HepG2 (cell line): ENCODE data around the gene DDRGK1. TPM values are rescaled to one million over a fixed set of nuclear protein-coding genes. Genes with fewer than 3 reads are reported as not detected.
"Not testable (repeated sequence)": the region's sequence is repeated elsewhere in the genome, so short reads cannot be mapped to it uniquely, and the experiment has no call there.

Experiments used
- ATAC-seq: fragments of 200-7000 bp; cut with Tn5 transposase; 3 replicates; pipeline ENCODE4 v1.9.1; 2020; ENCODE audit warnings: mild to moderate bottlenecking, moderate library complexity
- BruUV-seq: library from RNA; stranded (reverse); fragments of 400-500 nt; replicated peaks from 2 replicates; lab custom pipeline; 2021; lab: Mats Ljungman, UMichigan
- CTCF ChIA-PET: fragments of 300-600 bp; formaldehyde crosslinking; extraction: SDS; loops from one replicate; lab custom pipeline; 2021; ENCODE audit warnings: low total read pairs, inconsistent platforms, low intra/inter-chr PET ratio; lab: Yijun Ruan, JAX
- POLR2A ChIA-PET: fragments of 350-600 bp; sonication (Branson Sonifier 250); formaldehyde crosslinking; loops from one replicate; lab custom pipeline; 2020; ENCODE audit warnings: antibody characterized with exemption, inconsistent platforms; lab: Yijun Ruan, JAX
- DNase-seq: peaks from one replicate; pipeline ENCODE4 v3.0.0-alpha.2; 2015; ENCODE audit warnings: low spot score
- FAIRE-seq: peaks from 3 replicates; lab custom pipeline; 2011; peaks lifted over from hg19 to GRCh38; lab: Jason Lieb, UNC
- H2AFZ ChIP-seq: one replicate; pipeline ENCODE4 v1.6.1; 2011; ENCODE audit warnings: low read length, inconsistent platforms
- H3K27ac ChIP-seq: fragments of 300-600 bp; 3 replicates; pipeline ENCODE4 v1.8.0; 2011; ENCODE audit warnings: mixed run types, mild to moderate bottlenecking, mixed read lengths, low read length, inconsistent platforms; ENCODE audit not compliant: insufficient read depth; ENCODE audit errors: extremely low read length
- H3K27me3 ChIP-seq, 2 experiments: fragments of 200-600 bp in 1 of 2; 2 replicates in 1 of 2; 3 replicates in 1 of 2; pipeline versions ENCODE4 v1.6.0 to v1.8.0; 2011; ENCODE audit warnings: low read length in 2 of 2, mild to moderate bottlenecking in 2 of 2, moderate library complexity in 2 of 2, inconsistent platforms in 1 of 2; ENCODE audit not compliant: insufficient read depth in 2 of 2, control insufficient read depth in 1 of 2
- H3K36me3 ChIP-seq, 2 experiments: fragments of 200-600 bp in 1 of 2; replicated peaks in 1 of 2; 2 replicates in 1 of 2; 3 replicates in 1 of 2; pipeline versions ENCODE4 v1.5.1 to v1.8.0; 2011; ENCODE audit warnings: low read length in 2 of 2, inconsistent platforms in 1 of 2; ENCODE audit not compliant: insufficient read depth in 2 of 2, control insufficient read depth in 1 of 2
- H3K4me1 ChIP-seq: 2 replicates; pipeline ENCODE4 v1.5.1; 2012; ENCODE audit warnings: low read length, inconsistent platforms; ENCODE audit not compliant: insufficient read depth
- H3K4me2 ChIP-seq: 2 replicates; pipeline ENCODE4 v1.6.0; 2011; ENCODE audit warnings: low read depth, low read length, inconsistent platforms
- H3K4me3 ChIP-seq, 3 experiments: fragments of 200-600 bp in 1 of 3; sonication (generic), shearing (Covaris generic) in 1 of 3; replicated peaks in 1 of 3; 2 replicates each; pipeline ENCODE4 v1.5.1; 2011 to 2016; ENCODE audit warnings: low read length in 3 of 3, inconsistent platforms in 2 of 3, low read depth in 2 of 3, mild to moderate bottlenecking in 2 of 3, control low read depth in 1 of 3, mixed read lengths in 1 of 3; ENCODE audit not compliant: insufficient read depth in 1 of 3
- H3K79me2 ChIP-seq: one replicate; pipeline ENCODE4 v1.6.1; 2011; ENCODE audit warnings: low read length, inconsistent platforms; ENCODE audit not compliant: insufficient read depth
- H3K9ac ChIP-seq: 2 replicates; pipeline ENCODE4 v1.6.0; 2011; ENCODE audit warnings: mild to moderate bottlenecking, low read depth, low read length, inconsistent platforms; ENCODE audit not compliant: insufficient read depth
- H3K9me3 ChIP-seq: 2 replicates; pipeline ENCODE4 v1.5.1; 2012; ENCODE audit warnings: mild to moderate bottlenecking, low read length
- H4K20me1 ChIP-seq: 2 replicates; pipeline ENCODE4 v1.6.0; 2011; ENCODE audit warnings: inconsistent platforms, mild to moderate bottlenecking, low read length, moderate library complexity; ENCODE audit not compliant: insufficient read depth
- AGO2 ChIP-seq: fragments of 200-400 bp; formaldehyde crosslinking; optimal IDR thresholded peaks from 2 replicates; pipeline ENCODE3; 2017; ENCODE audit warnings: mild to moderate bottlenecking, low read depth, low read length, moderate library complexity
- EP300 ChIP-seq, 3 experiments: sonication (generic) in 1 of 3; formaldehyde crosslinking in 1 of 3; IDR thresholded peaks; 2 replicates each; pipeline versions ENCODE4 v1.5.1 to v1.6.1; 2011 to 2020; ENCODE audit warnings: low read depth in 2 of 3, low read length in 2 of 3, borderline replicate concordance in 1 of 3, improper control_type of control experiment in 1 of 3, mild to moderate bottlenecking in 1 of 3, missing genetic modification reagents in 1 of 3, moderate library complexity in 1 of 3
- HDAC2 ChIP-seq: sonication (generic); formaldehyde crosslinking; IDR thresholded peaks from 2 replicates; pipeline ENCODE4 v1.4.0; 2020; ENCODE audit warnings: missing genetic modification reagents
- IKZF1 ChIP-seq: fragments of 450-650 bp; IDR thresholded peaks from 2 replicates; pipeline ENCODE4 v1.7.1; 2016
- KLF11 ChIP-seq: IDR thresholded peaks from 2 replicates; pipeline ENCODE4 v1.6.1; 2016; ENCODE audit warnings: missing compliant biosample characterization
- NFKBIZ ChIP-seq: IDR thresholded peaks from 2 replicates; pipeline ENCODE4 v1.6.1; 2018; ENCODE audit warnings: missing genetic modification reagents, missing compliant biosample characterization
- NFYB ChIP-seq: sonication (generic); formaldehyde crosslinking; IDR thresholded peaks from 2 replicates; pipeline ENCODE4 v1.4.0; 2020; ENCODE audit warnings: missing genetic modification reagents
- PCBP2 ChIP-seq: fragments of 200-400 bp; formaldehyde crosslinking; optimal IDR thresholded peaks from 2 replicates; pipeline ENCODE3; 2018; ENCODE audit warnings: low read length, low read depth; ENCODE audit not compliant: poor library complexity, severe bottlenecking
- POLR2A ChIP-seq, 2 experiments: IDR thresholded peaks; 2 replicates each; pipeline ENCODE4 v1.6.1; 2011; ENCODE audit warnings: low read depth in 2 of 2, low read length in 2 of 2, mild to moderate bottlenecking in 1 of 2, moderate library complexity in 1 of 2; ENCODE audit not compliant: insufficient read depth in 1 of 2
- TBL1XR1 ChIP-seq: fragments of 150-350 bp; IDR thresholded peaks from 2 replicates; pipeline ENCODE4 v1.6.1; 2014; ENCODE audit warnings: borderline replicate concordance, low read length; ENCODE audit not compliant: partially characterized antibody
- ZNF121 ChIP-seq: sonication (generic); formaldehyde crosslinking; IDR thresholded peaks from 2 replicates; pipeline ENCODE4 v1.5.0; 2020; ENCODE audit warnings: mild to moderate bottlenecking, missing genetic modification reagents
- ZNF629 ChIP-seq: sonication (generic); formaldehyde crosslinking; conservative IDR thresholded peaks from 2 replicates; pipeline ENCODE4 v1.5.0; 2020; ENCODE audit warnings: missing genetic modification reagents
- ZNF775 ChIP-seq: sonication (generic); formaldehyde crosslinking; IDR thresholded peaks from 2 replicates; pipeline ENCODE4 v1.4.0; 2020; ENCODE audit warnings: missing genetic modification reagents, mild to moderate bottlenecking, moderate library complexity, borderline replicate concordance
- ZNF841 ChIP-seq: sonication (generic); formaldehyde crosslinking; IDR thresholded peaks from 2 replicates; pipeline ENCODE4 v1.8.1; 2023; ENCODE audit warnings: missing genetic modification reagents, borderline replicate concordance
- WGBS: methylation state at CpG from one replicate; pipeline ENCODE4 v1.1.6; 2017; ENCODE audit warnings: low lambda C conversion rate; 5-methylcytosine and 5-hydroxymethylcytosine counted together
- in situ Hi-C: cut with HindIII; loops from 2 replicates; pipeline ENCODE4 v1.10.0; 2017; ENCODE audit warnings: low pct_unique_long_range_greater_than_20kb; ENCODE audit not compliant: extremely low pct_ligation_motif_present
- intact Hi-C: fragments of 100-400 bp; cut with micrococcal nuclease; formaldehyde crosslinking; loops from one replicate; pipeline ENCODE4 v1.10.0; 2022; ENCODE audit not compliant: unreplicated experiment
- polyA plus RNA-seq, 8 experiments: library from polyadenylated mRNA; depleted of rRNA in 3 of 8; stranded (reverse) in 7 of 8; unstranded in 1 of 8; fragments of >200 nt; fragmentation: Illumina TruSeq in 4 of 8; extraction: Trizol in 4 of 8; gene quantifications; 2 replicates each; pipeline versions ENCODE4 v1.2.1 to v1.2.3, GENCODE V29; 2011 to 2016; ENCODE audit warnings: low read depth in 4 of 8, missing spikeins in 1 of 8, mixed read lengths in 1 of 8; ENCODE audit not compliant: insufficient read depth in 1 of 8
- total RNA-seq, 5 experiments: library from RNA; depleted of rRNA; stranded (reverse); fragments of >200 nt; fragmentation: Illumina TruSeq; extraction: Trizol; gene quantifications; 2 replicates each; pipeline ENCODE4 v1.2.3, GENCODE V29; 2016; ENCODE audit warnings: low read depth in 1 of 5
- TF ChIP-seq, protein P1 (sequence below): sonication (generic); formaldehyde crosslinking; IDR thresholded peaks from 2 replicates; pipeline ENCODE4 v1.5.0; 2020; ENCODE audit warnings: missing genetic modification reagents
- TF ChIP-seq, protein P2 (sequence below): sonication (generic); formaldehyde crosslinking; IDR thresholded peaks from 2 replicates; pipeline ENCODE4 v1.9.0; 2021; ENCODE audit warnings: missing genetic modification reagents, borderline replicate concordance

Gene DDRGK1
- total and polyA plus RNA-seq, 2 of the 13 experiments (the other 11 are each of a cell fraction or from before 2014, with no cell fraction given), result 96.7 to 149 TPM

DNA sequence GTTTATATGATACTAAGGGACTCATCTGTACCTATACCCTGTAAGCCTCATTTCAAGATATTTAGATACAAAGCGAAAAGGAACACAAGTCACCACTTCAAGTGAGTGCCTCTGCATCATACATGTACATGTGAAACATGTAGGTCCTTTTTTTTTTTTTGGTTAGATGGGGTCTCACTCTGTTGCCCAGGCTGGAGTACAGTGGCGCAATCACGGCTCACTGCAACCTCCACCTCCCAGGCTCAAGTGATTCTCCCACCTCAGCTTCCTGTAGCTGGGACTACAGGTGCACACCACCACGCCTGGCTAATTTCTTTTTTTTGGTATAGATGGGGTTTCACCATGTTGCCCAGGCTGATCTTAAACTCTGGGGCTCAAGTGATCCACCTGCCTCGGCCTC lies 22.1 kb downstream of the DDRGK1 start:
- H3K79me2 ChIP-seq, CTCF ChIA-PET, BruUV-seq, H4K20me1 ChIP-seq, ATAC-seq, H3K9me3 ChIP-seq, H2AFZ ChIP-seq, FAIRE-seq, H3K4me3 ChIP-seq, H3K36me3 ChIP-seq, intact Hi-C loops, H3K9ac ChIP-seq, H3K4me2 ChIP-seq, H3K27ac ChIP-seq, H3K27me3 ChIP-seq, in situ Hi-C loops, H3K4me1 ChIP-seq, DNase-seq: not testable (repeated sequence)
- POLR2A ChIA-PET, result interaction anchor here (1.2 kb wide), 1 partner anchor 21 kb away, joined by 3 read pairs; no protein-coding TSS in a partner anchor
- TF ChIP-seq ZNF121 (peak; percentile 95), AGO2 (peak; percentile 41), POLR2A (IDR thresholded peaks at IDR 0.05; ENCODE audit: insufficient read depth in 1 of 2, low read depth in 2 of 2, low read length in 2 of 2) (0 out of 4 replicates have a peak, but pooled peaks of 1 of the 2 experiments have one; percentile 16)
- 96% methylated on average over 5 of the region's 5 CpGs for WGBS

DNA sequence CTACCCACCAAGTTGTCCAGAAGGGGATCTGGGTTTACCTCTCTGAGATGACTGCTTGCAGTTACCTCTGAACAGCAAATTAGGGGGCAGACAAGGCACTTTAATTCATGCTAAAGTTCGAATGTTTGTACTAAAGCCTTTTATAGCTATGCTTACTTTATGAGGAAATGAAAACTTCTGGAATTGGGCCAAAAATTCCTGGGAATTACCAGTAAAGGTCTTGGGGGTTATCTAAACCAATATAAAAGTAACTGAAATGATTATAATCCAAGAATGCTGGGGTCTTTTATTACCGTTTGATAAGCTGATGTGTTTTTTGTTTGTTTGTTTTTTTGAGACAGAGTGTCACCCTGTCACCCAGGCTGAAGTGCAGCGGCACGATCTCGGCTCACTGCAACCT lies 23.2 kb downstream of the DDRGK1 start:
- H3K27ac ChIP-seq, result no peak overlapping the region
- no peaks in the 10 kb centered on the region for H3K9me3 ChIP-seq
- ChIA-PET CTCF (no interaction called here), POLR2A (interaction anchor here (0.8 to 1.2 kb wide), 2 partner anchors 13 to 22 kb away, joined by 3 read pairs; no protein-coding TSS in a partner anchor)
- H3K4me3 ChIP-seq, result no peak overlapping the region
- ATAC-seq (no peak), DNase-seq (no peak), FAIRE-seq (no peak)
- H3K9ac ChIP-seq, result no peak overlapping the region
- BruUV-seq, result no TSS peak
- WGBS, result 88% methylated on average over 5 of the region's 5 CpGs
- no peak overlapping the region for H2AFZ ChIP-seq
- H3K79me2 ChIP-seq, result no peaks in the 10 kb centered on the region
- H3K4me1 ChIP-seq, result peaks cover under 1% of the 10 kb centered on the region
- no peak overlapping the region for H3K4me2 ChIP-seq
- in situ Hi-C loops (no loop called here), intact Hi-C loops (no loop called here)
- H4K20me1 ChIP-seq, result no peaks in the 10 kb centered on the region
- H3K27me3 ChIP-seq, result no peaks in the 10 kb centered on the region
- H3K36me3 ChIP-seq, result no peaks in the 10 kb centered on the region; a peak in 2 of 5 replicates
- no peak for TF ChIP-seq EP300 (IDR thresholded peaks at IDR 0.05; ENCODE audit: low read depth in 2 of 2, low read length in 2 of 2)
- no peak for TF ChIP-seq EP300 (CRISPR knock-in tag; IDR thresholded peaks at IDR 0.05; ENCODE audit: borderline replicate concordance)
- TF ChIP-seq ZNF841 (CRISPR knock-in tag), result no peak
- TF ChIP-seq TBL1XR1, result no peak
- no peak for TF ChIP-seq KLF11
- TF ChIP-seq, protein P1, sequence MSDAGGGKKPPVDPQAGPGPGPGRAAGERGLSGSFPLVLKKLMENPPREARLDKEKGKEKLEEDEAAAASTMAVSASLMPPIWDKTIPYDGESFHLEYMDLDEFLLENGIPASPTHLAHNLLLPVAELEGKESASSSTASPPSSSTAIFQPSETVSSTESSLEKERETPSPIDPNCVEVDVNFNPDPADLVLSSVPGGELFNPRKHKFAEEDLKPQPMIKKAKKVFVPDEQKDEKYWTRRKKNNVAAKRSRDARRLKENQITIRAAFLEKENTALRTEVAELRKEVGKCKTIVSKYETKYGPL (CRISPR knock-in tag), result no peak
- no peak for TF ChIP-seq ZNF629
- TF ChIP-seq, protein P2, sequence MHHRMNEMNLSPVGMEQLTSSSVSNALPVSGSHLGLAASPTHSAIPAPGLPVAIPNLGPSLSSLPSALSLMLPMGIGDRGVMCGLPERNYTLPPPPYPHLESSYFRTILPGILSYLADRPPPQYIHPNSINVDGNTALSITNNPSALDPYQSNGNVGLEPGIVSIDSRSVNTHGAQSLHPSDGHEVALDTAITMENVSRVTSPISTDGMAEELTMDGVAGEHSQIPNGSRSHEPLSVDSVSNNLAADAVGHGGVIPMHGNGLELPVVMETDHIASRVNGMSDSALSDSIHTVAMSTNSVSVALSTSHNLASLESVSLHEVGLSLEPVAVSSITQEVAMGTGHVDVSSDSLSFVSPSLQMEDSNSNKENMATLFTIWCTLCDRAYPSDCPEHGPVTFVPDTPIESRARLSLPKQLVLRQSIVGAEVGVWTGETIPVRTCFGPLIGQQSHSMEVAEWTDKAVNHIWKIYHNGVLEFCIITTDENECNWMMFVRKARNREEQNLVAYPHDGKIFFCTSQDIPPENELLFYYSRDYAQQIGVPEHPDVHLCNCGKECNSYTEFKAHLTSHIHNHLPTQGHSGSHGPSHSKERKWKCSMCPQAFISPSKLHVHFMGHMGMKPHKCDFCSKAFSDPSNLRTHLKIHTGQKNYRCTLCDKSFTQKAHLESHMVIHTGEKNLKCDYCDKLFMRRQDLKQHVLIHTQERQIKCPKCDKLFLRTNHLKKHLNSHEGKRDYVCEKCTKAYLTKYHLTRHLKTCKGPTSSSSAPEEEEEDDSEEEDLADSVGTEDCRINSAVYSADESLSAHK, result no peak
- TF ChIP-seq IKZF1, result no peak
- no peak for TF ChIP-seq NFKBIZ (CRISPR knock-in tag)
- TF ChIP-seq ZNF775 (CRISPR knock-in tag), result no peak
- TF ChIP-seq HDAC2 (CRISPR knock-in tag), result no peak
- no peak for TF ChIP-seq PCBP2
- no peak for TF ChIP-seq NFYB (CRISPR knock-in tag)
